ENCODE data around the gene DTX2.
"Not testable (repeated sequence)": the region's sequence is repeated elsewhere in the genome, so short reads cannot be mapped to it uniquely, and the experiment has no call there.

GRCh38 chr7:76441792-76442191 is 19.7 kb upstream of the DTX2 start:
- not testable (repeated sequence) for TF ChIP-seq CREB1 (CRISPR knock-in tag; IDR thresholded peaks at IDR 0.05; ENCODE audit: low read depth); EZH2 (IDR thresholded peaks at IDR 0.05; ENCODE audit: low read depth, unreplicated experiment); CTCF (conservative IDR thresholded peaks at IDR 0.05; ENCODE audit: low read depth in 2 of 2); REST (IDR thresholded peaks at IDR 0.05; ENCODE audit: unreplicated experiment); ZNF114 (CRISPR knock-in tag; IDR thresholded peaks at IDR 0.05); POLR2AphosphoS5 (IDR thresholded peaks at IDR 0.05; ENCODE audit: low read depth); ETS1 (IDR thresholded peaks at IDR 0.05)
